K562 (cell line): ENCODE measurements around the gene AJM1. TPM values are rescaled to one million over a fixed set of nuclear protein-coding genes. Genes with fewer than 3 reads are reported as not detected.

Experiments
- FOXP4 ChIP-seq: sonication (generic); formaldehyde crosslinking; IDR thresholded peaks from 2 replicates; pipeline ENCODE4 v1.8.0; 2022; ENCODE audit warnings: mild to moderate bottlenecking, missing genetic modification reagents, borderline replicate concordance
- PML ChIP-seq: IDR thresholded peaks from 2 replicates; pipeline ENCODE4 v1.6.1; 2012; ENCODE audit warnings: low read length, inconsistent platforms
- POLR2G ChIP-seq: fragments of 200-400 bp; formaldehyde crosslinking; IDR thresholded peaks from 2 replicates; pipeline ENCODE4 v1.6.1; 2017; ENCODE audit warnings: low read depth, mild to moderate bottlenecking, antibody characterized with exemption, low read length, moderate library complexity
- POLR3G ChIP-seq: IDR thresholded peaks from 2 replicates; pipeline ENCODE4 v1.6.1; 2011; ENCODE audit not compliant: insufficient read length, insufficient replicate concordance; ENCODE audit errors: extremely low read depth
- PTBP1 ChIP-seq: fragments of 200-400 bp; formaldehyde crosslinking; IDR thresholded peaks from 2 replicates; pipeline ENCODE4 v1.6.1; 2017; ENCODE audit warnings: low read depth, low read length
- SRF ChIP-seq, 2 experiments: fragments of 250-450, 450-650 bp in 1 of 2; sonication (Bioruptor Pico) in 1 of 2; sonication (generic) in 1 of 2; formaldehyde crosslinking; IDR thresholded peaks; 2 replicates each; pipeline versions ENCODE4 v1.5.0 to v1.5.1; 2020 to 2022; ENCODE audit warnings: mild to moderate bottlenecking in 1 of 2, missing genetic modification reagents in 1 of 2
- TCFL5 ChIP-seq: fragments of 250-450 bp; sonication (Bioruptor Pico); conservative IDR thresholded peaks from 2 replicates; pipeline ENCODE4 v1.6.1; 2021; ENCODE audit warnings: mild to moderate bottlenecking, moderate library complexity, matching md5 sums
- TRIM24 ChIP-seq, 2 experiments: fragments of 450-650 bp; IDR thresholded peaks; 2 replicates each; pipeline ENCODE4 v1.6.1; 2016
- VEZF1 ChIP-seq: fragments of 200-800 bp; sonication (Bioruptor generic); IDR thresholded peaks from 2 replicates; pipeline ENCODE4 v1.6.1; 2017; ENCODE audit warnings: missing genetic modification characterization, missing compliant biosample characterization
- ZNF318 ChIP-seq, 2 experiments: fragments of 450-650 bp; IDR thresholded peaks; 2 replicates each; pipeline ENCODE4 v1.6.1; 2016; ENCODE audit warnings: mild to moderate bottlenecking in 2 of 2, borderline replicate concordance in 1 of 2, low read depth in 1 of 2, moderate library complexity in 1 of 2
- polyA plus RNA-seq, 8 experiments: library from polyadenylated mRNA; depleted of rRNA in 4 of 8; stranded (reverse) in 5 of 8; unstranded in 3 of 8; fragments of >200 nt; fragmentation: Nextera tagmentation in 2 of 8; fragmentation: Illumina TruSeq in 1 of 8; extraction: Ambion mirVana in 2 of 8; extraction: Trizol in 1 of 8; gene quantifications; 2 replicates each; pipeline versions ENCODE4 v1.2.1 to v1.2.3, GENCODE V29; 2011 to 2014; ENCODE audit warnings: inconsistent platforms in 1 of 8, missing spikeins in 1 of 8
- total RNA-seq, 7 experiments: library from RNA; depleted of rRNA in 6 of 7; stranded (reverse); fragments of >200 nt in 6 of 7; fragmentation: Illumina TruSeq in 2 of 7; extraction: Trizol in 2 of 7; gene quantifications; 2 replicates each; pipeline versions ENCODE4 v1.2.1 to v1.2.3, GENCODE V29; 2011 to 2021; ENCODE audit warnings: low replicate concordance in 1 of 7
- TF ChIP-seq, protein P1 (sequence below): fragments of 450-650 bp; IDR thresholded peaks from 2 replicates; pipeline ENCODE4 v1.6.1; 2016; ENCODE audit warnings: mild to moderate bottlenecking

AJM1 gene
- total and polyA plus RNA-seq, 9 of the 15 experiments (the other 6 are each of a cell fraction or from before 2014, with no cell fraction given) = 0.01 to 3.7 (median 0.65) TPM; not detected in 1

- TF ChIP-seq SRF (CRISPR knock-in tag; IDR thresholded peaks at IDR 0.05) (no peak), FOXP4 (no peak), PML (no peak), POLR3G (no peak), ZNF318 (IDR thresholded peaks at IDR 0.05; ENCODE audit: borderline replicate concordance in 1 of 2, low read depth in 1 of 2) (no peak), VEZF1 (CRISPR knock-in tag) (peak; percentile 46), POLR2G (peak; percentile 75), TCFL5 (CRISPR knock-in tag) (no peak), PTBP1 (no peak; the same call in 1 of the 2 replicates), TRIM24 (IDR thresholded peaks at IDR 0.05) (no peak)
- TF ChIP-seq, protein P1, sequence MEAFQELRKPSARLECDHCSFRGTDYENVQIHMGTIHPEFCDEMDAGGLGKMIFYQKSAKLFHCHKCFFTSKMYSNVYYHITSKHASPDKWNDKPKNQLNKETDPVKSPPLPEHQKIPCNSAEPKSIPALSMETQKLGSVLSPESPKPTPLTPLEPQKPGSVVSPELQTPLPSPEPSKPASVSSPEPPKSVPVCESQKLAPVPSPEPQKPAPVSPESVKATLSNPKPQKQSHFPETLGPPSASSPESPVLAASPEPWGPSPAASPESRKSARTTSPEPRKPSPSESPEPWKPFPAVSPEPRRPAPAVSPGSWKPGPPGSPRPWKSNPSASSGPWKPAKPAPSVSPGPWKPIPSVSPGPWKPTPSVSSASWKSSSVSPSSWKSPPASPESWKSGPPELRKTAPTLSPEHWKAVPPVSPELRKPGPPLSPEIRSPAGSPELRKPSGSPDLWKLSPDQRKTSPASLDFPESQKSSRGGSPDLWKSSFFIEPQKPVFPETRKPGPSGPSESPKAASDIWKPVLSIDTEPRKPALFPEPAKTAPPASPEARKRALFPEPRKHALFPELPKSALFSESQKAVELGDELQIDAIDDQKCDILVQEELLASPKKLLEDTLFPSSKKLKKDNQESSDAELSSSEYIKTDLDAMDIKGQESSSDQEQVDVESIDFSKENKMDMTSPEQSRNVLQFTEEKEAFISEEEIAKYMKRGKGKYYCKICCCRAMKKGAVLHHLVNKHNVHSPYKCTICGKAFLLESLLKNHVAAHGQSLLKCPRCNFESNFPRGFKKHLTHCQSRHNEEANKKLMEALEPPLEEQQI = no peak
Measured at GRCh38 chr9:136840140-136840876, 2.0 kb upstream of the AJM1 start (continued).
